ENCODE measurements around the gene CAMK2G. TPM values are rescaled to one million over a fixed set of nuclear protein-coding genes. Genes with fewer than 3 reads are reported as not detected.

Gene CAMK2G
- total RNA-seq, 2 donors from 2014 or later = 26.2 to 39.7 TPM

DNA sequence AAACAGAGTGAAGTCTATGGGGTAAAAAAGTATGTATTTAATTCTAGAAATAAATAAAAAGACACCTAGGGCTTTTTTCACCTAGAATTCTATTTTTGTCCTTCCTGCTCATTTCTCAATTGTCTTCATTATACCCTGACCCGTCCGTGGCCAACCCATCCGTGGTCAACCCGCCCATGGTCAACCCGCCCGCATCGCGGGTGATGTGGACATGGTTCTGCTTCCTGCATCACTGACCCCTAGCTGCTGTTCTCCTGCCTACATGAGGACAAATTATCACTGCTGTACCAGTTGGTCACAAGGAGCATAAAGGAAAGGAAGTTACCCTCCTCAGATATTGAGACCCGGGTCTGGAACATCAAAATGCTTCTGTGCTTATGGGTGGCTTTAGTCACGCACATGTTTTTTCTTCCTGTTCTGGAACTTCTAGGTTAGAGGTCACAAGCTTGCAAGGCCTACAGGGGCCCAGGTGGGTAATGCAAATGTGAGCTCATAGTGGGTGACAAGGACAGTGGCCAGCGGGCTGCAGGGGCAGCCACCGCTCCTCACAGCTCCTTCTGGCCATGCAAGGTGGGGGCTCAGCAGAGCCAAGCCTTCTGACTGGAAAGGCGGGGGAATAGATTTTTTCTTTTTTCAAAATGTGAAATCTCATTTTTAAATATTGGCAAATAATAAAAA is 15.5 kb downstream of the CAMK2G start:
- Mint-ChIP-seq H3K27ac (peak overlapping the region in 1 of 2 donors; percentile 18), H3K9me3 (no peaks in the 10 kb centered on the region), H3K36me3 (peaks cover 6 to 12% of the 10 kb centered on the region in 2 donors)
- no peak for ATAC-seq
- no peak for DNase-seq (ENCODE audit: low spot score in 2 of 2)

DNA sequence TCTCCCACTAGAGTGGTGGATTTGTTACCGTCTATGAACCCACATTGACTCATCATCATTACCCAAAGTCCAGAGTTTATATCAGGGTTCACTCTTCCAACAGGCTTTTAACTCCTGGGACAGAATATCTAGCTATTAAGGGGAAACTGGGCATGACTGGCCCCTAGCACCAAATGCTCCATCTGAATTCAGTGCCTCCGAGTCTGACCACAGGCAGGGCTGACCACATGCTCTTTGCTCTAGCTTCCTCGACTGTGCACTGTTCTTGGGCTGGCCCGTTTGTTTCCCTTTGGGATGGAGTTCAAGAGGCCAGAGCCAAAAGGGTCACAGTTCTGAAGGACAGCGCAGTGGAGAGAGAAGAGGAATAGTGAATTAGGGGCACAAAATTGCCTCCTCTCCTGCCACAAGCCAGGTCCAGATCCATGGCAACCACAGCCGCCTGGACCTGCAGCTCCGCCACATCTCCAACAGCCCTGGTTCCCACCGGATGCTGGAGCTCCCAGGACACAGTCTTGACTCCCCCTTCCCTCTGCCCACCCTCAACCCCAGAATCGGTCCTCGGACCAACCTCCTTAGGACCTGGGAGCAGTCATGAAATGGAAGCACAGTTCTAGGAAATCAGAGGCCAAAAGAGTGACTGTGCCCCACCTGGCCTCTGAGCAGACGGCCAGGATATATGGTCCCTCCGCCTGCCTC is 16.2 kb downstream of the CAMK2G start:
- Mint-ChIP-seq H3K9me3 (no peaks in the 10 kb centered on the region), H3K27ac (peak overlapping the region; percentile 19 to 61), H3K36me3 (peaks cover 6 to 11% of the 10 kb centered on the region in 2 donors)
- ATAC-seq (no peak), DNase-seq (ENCODE audit: low spot score in 2 of 2) (no peak)

DNA sequence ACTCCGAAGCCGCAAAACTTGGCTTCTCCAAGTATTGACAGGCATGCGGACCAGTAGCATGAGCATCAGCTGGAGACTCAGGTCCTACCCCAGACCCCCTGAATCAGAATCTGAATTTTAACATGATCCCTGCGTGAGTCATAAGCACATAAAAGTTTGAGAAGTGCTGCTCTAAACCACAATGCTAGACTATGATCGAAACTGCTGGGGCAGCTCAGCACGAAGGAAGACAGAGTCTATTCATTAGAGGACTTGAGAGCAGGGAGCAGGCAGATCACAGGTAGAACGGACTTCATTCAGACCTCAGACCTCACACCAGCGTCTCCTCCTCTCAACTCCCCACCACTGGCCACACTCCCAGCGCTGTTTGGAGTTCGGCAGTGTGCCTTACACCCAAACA is 16.9 kb downstream of the CAMK2G start:
- Mint-ChIP-seq H3K9me3 (no peaks in the 10 kb centered on the region), H3K27ac (peak overlapping the region; percentile 19 to 61), H3K36me3 (peaks cover 6 to 11% of the 10 kb centered on the region in 2 donors)
- DNase-seq (ENCODE audit: low spot score in 2 of 2) = peak in 1 of 2 donors; percentile 28
- ATAC-seq = peak; percentile 87 to 95

DNA sequence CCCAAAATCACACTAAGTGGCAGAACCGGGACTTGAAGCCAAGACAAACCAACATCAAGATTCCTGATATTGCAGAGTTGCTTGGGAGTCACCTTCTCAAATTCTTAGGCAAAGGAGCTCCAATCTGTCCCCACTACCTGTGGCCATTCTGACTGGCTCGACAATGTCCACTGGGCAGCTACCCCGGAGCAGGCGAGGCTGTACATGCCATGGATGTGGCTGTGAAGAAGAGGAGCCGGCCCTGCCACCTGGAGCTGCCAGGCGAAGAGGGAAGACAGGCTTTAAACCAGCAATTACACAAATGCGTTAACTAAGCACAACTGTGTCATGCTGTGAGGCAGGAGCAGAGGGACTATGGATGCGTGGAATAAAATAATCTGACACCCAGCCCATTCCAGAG is 18.1 kb downstream of the CAMK2G start:
- peaks cover 6 to 11% of the 10 kb centered on the region in 2 donors for H3K36me3 Mint-ChIP-seq
- DNase-seq (ENCODE audit: low spot score in 2 of 2) (no peak), ATAC-seq (no peak)
- H3K9me3 Mint-ChIP-seq = no peaks in the 10 kb centered on the region
- peak overlapping the region in 1 of 2 donors; percentile 22 for H3K27ac Mint-ChIP-seq

DNA sequence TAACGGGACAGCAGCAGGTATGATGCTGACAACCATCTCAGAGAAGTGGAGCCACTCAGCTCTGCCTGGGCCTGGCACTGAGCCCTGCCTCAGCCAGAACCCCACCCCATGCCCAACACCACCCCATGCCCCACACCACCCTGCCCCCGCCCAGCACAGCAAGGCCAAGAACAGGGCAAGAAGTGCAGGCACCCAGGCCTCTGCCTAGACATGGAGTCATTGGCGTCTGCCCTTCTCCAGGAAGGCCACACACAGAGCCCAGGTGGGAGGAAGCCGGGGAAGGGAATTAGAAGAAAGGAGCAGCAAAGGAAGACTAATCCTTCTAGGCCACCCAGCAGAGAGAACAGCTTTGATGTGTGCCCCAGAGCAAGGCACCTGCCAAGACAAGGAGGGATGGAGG is 18.9 kb downstream of the CAMK2G start:
- H3K9me3 Mint-ChIP-seq = no peaks in the 10 kb centered on the region
- H3K36me3 Mint-ChIP-seq = peaks cover 0 to 6% of the 10 kb centered on the region in 2 donors
- H3K27ac Mint-ChIP-seq = peak overlapping the region in 1 of 2 donors; percentile 19
- ATAC-seq = no peak
- no peak for DNase-seq (ENCODE audit: low spot score in 2 of 2)

GRCh38 chr10:73854310-73854709 is 20.0 kb downstream of the CAMK2G start:
- Mint-ChIP-seq H3K9me3 (no peaks in the 10 kb centered on the region), H3K27ac (peak overlapping the region in 1 of 2 donors; percentile 12), H3K36me3 (peaks cover 0 to 9% of the 10 kb centered on the region in 2 donors)
- DNase-seq (ENCODE audit: low spot score in 2 of 2) (no peak), ATAC-seq (no peak)

DNA sequence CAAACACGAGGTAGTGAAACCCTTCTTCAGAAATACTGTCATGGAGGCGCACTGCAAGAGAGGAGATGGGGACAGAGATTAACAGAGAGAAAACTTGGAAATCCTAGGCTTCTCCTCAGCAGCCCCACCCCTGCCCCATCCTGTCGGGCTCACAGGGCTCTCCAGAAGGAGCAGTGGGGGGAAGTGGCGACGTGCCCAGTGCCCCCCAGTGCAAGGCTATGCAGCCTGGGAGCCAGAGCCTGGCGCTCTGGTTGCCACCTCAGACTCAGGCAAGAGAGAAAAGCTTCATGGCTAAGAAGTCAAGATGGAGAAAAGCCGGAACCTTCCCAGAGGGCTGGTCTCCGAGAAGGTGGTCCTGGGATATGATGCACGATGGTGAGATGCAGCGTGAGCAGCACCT is 21.2 kb downstream of the CAMK2G start:
- DNase-seq (ENCODE audit: low spot score in 2 of 2) (no peak), ATAC-seq (no peak)
- peaks cover 0 to 11% of the 10 kb centered on the region in 2 donors for H3K36me3 Mint-ChIP-seq
- peak overlapping the region in 1 of 2 donors; percentile 12 for H3K27ac Mint-ChIP-seq
- no peaks in the 10 kb centered on the region for H3K9me3 Mint-ChIP-seq

- ATAC-seq = no peak
- Mint-ChIP-seq H3K27ac (peak overlapping the region in 1 of 2 donors; percentile 24), H3K9me3 (no peaks in the 10 kb centered on the region), H3K36me3 (peaks cover 0 to 6% of the 10 kb centered on the region in 2 donors)
- DNase-seq (ENCODE audit: low spot score in 2 of 2) = no peak
These were observed 23.4 kb downstream of the CAMK2G start for GRCh38 chr10:73850863-73851461.

GRCh38 chr10:73850211-73850610 is 24.1 kb downstream of the CAMK2G start:
- ATAC-seq (no peak), DNase-seq (ENCODE audit: low spot score in 2 of 2) (no peak)
- Mint-ChIP-seq H3K27ac (no peak overlapping the region), H3K36me3 (peaks cover 0 to 6% of the 10 kb centered on the region in 2 donors), H3K9me3 (no peaks in the 10 kb centered on the region)

DNA sequence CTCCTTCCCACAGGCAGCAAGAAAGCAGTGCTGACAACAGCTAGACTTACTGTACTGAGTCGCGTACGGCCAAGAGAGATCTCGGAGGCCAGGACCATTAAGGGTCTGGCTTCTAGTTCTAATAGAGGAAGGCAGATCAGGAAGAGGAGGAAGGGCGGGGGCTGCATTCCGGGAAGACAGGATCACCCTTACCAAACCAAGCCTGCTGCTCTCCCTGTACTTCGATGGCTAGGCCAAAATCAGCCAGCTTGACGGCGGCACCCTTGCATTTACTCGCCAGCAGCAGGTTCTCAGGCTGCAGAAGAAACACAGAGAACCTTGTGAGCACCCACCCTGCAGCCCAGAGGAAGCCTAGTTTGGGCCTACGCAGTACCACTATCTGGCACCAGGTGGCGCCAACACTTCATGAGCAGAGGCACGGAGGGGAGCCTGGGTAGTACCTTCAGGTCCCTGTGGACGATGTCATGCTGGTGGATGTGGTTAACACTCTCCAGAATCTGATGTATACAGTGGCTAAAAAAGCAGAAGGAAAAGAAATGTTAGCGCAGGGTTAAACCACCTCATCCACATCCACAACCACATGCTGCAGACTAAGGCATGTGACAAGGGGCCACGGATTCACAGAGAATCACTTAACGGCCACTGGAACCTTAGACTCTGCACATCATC is 25.4 kb downstream of the CAMK2G start:
- H3K9me3 Mint-ChIP-seq = no peaks in the 10 kb centered on the region
- peak; percentile 99 to 100 for ATAC-seq
- peak; percentile 88 to 96 for DNase-seq (ENCODE audit: low spot score in 2 of 2)
- peaks cover 0 to 6% of the 10 kb centered on the region in 2 donors for H3K36me3 Mint-ChIP-seq
- H3K27ac Mint-ChIP-seq = peak overlapping the region; percentile 70 to 95

- Mint-ChIP-seq H3K36me3 (peaks cover 0 to 6% of the 10 kb centered on the region in 2 donors), H3K9me3 (no peaks in the 10 kb centered on the region), H3K27ac (peak overlapping the region in 1 of 2 donors; percentile 44)
- DNase-seq (ENCODE audit: low spot score in 2 of 2) (no peak), ATAC-seq (no peak)
These were observed 27.3 kb downstream of the CAMK2G start for GRCh38 chr10:73847031-73847430.

DNA sequence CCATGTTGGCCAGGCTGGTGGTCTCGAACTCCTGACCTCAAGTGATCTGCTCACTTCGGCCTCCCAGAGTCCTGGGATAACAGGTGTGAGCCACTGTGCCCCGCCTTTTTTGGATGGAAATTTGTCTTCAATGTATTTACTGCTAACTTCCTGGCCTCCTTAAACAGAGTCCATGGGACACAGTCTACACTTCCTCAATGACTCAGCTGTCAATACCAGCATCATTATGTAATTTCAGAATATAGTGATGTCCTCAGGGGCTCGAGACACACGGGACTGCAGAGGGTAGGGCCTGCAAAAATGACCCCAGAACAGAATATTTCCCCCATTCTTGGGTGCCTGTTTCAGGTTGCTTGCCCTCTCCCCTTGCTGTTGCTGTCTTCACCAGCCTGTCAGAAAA is 31.1 kb downstream of the CAMK2G start:
- ATAC-seq = no peak
- Mint-ChIP-seq H3K36me3 (no peaks in the 10 kb centered on the region), H3K27ac (peak overlapping the region; percentile 26 to 96)

DNA sequence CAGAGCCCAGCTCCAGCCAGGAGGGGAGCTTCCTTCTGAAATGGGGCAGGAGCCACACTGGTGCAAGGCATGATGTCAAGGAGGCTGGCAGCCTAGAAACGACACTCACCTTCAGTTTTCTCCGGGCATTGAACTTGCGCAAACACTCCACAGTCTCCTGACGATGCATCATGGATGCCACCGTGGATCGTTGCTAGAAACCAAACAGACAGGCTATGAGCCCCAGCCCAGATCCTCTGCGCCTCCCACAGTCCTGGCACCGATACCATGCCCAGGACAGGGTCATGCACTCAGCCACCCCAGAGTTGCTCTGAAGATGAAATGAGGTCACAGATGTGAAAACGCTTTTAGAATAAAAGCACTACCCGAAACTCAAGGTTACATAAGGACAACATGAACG is 32.0 kb downstream of the CAMK2G start:
- DNase-seq (ENCODE audit: low spot score in 2 of 2) = no peak
- H3K27ac Mint-ChIP-seq = no peak overlapping the region
- no peak for ATAC-seq
- no peaks in the 10 kb centered on the region for H3K36me3 Mint-ChIP-seq
- no peaks in the 10 kb centered on the region for H3K9me3 Mint-ChIP-seq

More for the DNA sequence above, 31.1 kb downstream of the CAMK2G start:
- H3K9me3 Mint-ChIP-seq = no peaks in the 10 kb centered on the region
- DNase-seq (ENCODE audit: low spot score in 2 of 2) = no peak

- Mint-ChIP-seq H3K9me3 (no peaks in the 10 kb centered on the region), H3K27ac (no peak overlapping the region), H3K36me3 (no peaks in the 10 kb centered on the region)
- ATAC-seq = no peak
- no peak for DNase-seq (ENCODE audit: low spot score in 2 of 2)
These were observed 32.6 kb downstream of the CAMK2G start for GRCh38 chr10:73841526-73842285.

- Mint-ChIP-seq H3K36me3 (no peaks in the 10 kb centered on the region), H3K27ac (no peak overlapping the region), H3K9me3 (no peaks in the 10 kb centered on the region)
- DNase-seq (ENCODE audit: low spot score in 2 of 2) (no peak), ATAC-seq (no peak)
These were observed 33.3 kb downstream of the CAMK2G start for GRCh38 chr10:73841061-73841421.

- DNase-seq (ENCODE audit: low spot score in 2 of 2) (no peak), ATAC-seq (no peak)
- H3K9me3 Mint-ChIP-seq = no peaks in the 10 kb centered on the region
- H3K36me3 Mint-ChIP-seq = no peaks in the 10 kb centered on the region
- H3K27ac Mint-ChIP-seq = peak overlapping the region in 1 of 2 donors; percentile 45
These were observed 33.8 kb downstream of the CAMK2G start for GRCh38 chr10:73840403-73841060.
